Effector CD8-positive, alpha-beta T cell (primary cell): ENCODE data around the gene KITLG.
"Not testable (repeated sequence)": the region's sequence is repeated elsewhere in the genome, so short reads cannot be mapped to it uniquely, and the experiment has no call there.

Source experiments
- DNase-seq: peaks from one replicate; lab custom pipeline; 2025; lab: John Stamatoyannopoulos, UW

Gene KITLG

DNA sequence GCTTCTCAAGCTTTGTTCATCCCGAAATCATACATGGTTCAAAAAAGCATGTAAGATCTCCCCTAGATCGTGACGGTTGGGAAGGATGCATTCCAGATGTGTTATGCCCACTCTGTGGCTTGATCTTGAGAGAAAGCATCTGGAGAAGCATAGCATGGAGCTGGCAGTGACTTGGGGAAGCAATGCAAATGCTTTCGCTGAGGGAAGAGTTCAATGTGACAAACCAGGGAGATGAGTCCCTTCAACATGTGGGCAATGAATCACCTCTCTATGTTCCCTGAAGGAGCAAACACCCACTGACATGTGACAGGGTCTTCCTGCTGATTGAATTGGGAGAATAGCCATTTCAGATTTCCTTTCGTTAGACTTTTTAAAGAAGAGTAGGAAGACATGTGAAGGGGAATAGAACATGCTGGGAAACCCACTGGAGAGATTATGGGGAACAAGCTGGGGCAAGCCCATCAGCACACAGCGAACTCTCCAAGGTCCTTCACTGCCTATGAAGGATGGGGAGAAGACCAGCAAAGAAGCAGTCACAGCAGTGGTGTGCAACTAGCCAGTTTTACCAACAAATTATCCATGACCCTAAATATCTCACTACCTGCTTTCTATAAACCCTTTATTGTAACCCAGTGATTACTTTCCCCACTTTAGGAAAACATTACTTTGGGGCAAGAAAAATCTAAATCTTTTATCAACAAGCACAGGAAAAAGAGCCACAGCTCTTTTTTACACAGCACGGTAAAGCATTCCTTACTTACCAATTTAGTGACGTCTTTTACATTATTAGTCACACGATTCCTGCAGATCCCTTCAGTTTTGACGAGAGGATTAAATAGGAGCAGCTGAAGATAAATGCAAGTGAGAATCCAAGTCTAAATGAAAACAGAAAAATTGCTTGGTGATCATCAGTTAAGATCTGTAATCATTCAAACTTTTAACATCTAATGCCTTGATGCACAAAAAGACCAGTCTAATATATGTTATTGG lies 35.0 kb downstream of the KITLG start:
- no peak for DNase-seq

- DNase-seq = no peak
Observed at GRCh38 chr12:88539893-88540292, 40.4 kb downstream of the KITLG start.

DNA sequence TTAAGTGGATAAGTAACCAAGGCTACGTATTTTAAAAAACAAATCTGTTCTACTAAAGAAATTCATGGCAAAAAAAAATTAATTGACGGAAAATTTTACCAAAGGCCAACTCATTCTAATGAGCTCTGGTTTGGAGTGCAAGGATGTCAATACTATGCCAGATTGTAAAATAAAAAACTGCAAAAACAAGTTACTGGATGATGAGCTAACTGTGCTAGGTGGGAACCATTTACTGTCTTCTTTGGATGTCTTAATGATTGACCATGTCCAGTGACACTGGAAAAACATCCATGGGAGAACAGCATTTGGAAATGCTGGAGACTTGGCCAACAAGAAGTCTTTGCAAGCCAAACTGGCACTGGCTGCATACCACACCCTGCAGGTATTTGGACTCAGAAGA lies 41.6 kb downstream of the KITLG start:
- no peak for DNase-seq

- DNase-seq = no peak
Observed at GRCh38 chr12:88538250-88538649, 42.0 kb downstream of the KITLG start.

GRCh38 chr12:88530868-88531267 lies 49.4 kb downstream of the KITLG start:
- no peak for DNase-seq

DNA sequence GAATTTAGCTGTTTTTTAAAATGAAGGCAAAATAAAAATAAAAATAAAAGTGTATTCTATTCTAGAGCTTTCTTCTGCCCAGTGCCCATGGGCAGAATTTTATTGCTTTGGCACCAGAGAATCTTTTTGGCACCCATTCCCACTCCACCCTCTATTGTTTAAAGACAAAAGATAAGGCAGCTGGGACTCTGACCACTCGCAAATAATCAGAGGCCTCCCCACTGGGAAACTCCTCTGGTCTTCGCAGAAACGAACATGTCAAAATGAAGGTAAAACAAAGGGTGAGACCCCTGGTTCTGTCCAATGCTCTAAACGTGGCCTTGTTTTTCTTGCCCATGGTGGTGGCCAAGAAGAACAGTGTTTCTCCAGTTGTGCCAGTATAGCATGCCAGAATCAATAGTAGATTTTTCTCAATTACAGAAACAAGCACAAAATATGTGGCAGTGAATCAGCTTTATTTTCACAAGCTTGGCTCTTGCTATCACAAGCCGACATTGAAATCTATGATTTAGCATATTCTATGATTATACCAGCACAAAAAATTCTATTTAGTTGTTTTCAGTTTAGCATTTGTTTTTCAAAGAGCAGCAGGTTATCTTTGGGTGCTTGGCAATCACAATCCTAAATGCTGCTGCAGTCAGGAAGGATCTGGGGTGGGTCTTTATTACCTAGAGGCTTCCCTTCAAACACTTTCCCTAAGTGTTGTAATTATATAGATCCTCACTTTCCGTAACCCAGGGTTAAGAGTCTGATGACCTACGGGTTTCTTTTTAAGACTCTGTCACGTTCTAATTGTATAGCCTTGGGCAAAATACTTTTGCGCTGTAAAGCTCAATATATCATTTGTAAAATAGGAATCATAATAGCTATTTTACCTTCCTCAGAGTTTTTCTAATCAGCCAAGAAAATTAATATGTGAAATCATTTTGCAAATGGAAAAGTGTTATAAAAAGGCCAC lies 50.5 kb downstream of the KITLG start:
- DNase-seq = no peak

DNA sequence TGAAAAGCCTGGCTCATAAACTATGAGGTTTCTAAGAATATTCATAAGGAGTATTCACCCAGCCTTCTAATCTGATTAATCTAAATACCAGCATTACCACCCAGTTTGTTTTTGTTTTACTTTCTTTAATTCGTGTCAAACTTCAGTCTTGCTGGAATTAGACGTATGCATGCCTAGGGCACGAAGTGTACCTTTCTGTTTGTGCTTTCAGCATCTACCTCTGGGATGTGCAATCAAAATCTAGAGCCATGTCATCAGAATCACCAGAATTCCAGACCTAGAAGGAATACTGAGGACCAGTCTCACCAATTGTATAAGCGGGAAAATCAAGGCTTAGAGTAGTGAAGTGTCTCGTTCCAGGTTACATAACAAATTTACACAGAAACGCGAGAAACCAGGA lies 57.3 kb downstream of the KITLG start:
- no peak for DNase-seq

DNA sequence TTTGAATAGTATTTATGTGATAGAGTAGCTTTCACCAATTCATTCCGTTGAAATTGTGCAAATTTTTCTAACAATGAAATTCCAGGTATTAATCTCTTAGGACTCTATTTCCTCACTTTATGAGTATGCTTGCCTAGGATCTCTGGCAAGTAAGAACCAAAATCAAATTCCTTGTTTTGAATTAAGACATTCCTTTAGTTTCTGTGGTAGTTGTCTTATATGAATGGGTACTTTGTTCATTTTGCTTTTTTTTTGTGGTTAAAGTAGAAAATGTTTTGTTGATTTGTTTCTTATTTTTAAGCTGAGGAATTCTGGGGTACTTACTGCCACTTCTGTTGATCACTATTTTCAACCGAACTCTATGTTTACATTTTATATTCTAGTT lies 59.8 kb downstream of the KITLG start:
- no peak for DNase-seq

DNA sequence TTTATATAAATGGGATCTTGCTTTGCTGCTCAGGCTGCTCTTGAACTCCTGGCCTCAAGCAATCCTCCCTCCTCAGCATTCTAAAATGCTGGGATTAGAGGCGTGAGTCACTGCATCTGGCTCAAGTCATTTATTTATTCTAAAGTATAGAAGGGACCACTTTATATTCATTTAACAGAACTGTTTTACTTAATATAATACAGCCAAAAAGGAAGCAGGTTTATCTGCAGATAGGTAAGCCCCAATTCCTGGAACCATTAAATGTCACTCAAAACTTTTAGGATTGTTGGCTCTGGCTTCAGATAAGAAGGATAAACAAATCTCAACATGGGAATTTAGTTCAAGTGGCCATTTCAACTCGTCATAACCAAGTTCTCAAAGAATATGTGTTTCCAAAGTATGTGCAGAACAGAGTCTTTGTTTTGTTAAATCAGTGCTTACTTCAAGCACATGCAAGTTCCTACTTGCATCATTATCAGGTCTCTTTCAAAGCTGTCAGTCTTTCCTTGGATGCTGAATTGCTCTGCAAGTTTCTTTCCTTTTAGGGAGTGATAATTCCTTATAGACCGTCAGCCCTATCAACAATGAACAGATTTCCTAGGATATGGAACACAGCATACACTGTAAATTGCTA lies 60.4 kb downstream of the KITLG start:
- DNase-seq = no peak

DNA sequence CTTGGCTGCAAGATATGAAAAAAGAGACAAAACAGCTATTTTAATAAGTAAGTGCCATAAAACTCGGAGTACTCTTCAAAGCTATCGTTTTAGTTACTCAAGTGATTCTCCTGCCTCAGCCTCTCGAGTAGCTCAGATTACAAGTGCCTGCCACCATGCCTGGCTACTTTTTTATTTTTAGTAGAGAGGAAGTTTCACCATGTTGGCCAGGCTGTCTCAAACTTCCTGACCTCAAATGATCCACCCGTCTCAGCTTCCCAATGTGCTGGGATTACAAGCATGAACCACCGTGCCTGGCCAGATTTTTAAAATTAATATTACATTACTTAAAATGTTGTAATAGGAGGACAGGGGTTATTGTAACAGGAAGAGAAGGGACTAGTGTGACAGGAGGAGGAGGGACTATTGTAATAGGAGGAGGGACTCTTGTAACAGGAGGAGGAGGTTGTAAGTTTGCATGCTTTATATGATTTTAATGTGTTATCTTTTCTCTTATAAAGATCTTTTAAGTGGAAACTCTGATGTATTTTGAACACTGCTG lies 61.3 kb downstream of the KITLG start:
- no peak for DNase-seq

- DNase-seq = no peak
Observed at GRCh38 chr12:88516811-88517210, 63.5 kb downstream of the KITLG start.

- DNase-seq = no peak
Observed at GRCh38 chr12:88510843-88511242, 69.4 kb downstream of the KITLG start.

DNA sequence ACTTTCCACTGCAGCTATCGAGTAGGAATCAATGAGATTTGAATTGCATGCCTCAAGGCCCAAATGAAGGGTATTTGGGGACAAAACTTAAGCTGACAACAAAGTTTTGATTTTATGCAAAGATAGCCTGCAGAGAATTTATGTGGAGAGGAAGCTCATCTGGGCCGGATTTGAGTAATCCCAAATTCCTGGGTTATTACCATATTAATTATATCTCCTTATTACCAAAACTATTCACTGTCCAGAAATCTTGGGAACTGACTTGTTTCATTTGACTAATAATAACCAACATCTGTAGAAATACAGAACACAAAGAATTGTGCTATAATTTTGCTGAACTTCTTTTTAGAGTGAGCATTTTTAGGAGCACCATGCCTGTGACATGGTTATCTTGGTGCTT lies 70.4 kb downstream of the KITLG start:
- DNase-seq = no peak

DNA sequence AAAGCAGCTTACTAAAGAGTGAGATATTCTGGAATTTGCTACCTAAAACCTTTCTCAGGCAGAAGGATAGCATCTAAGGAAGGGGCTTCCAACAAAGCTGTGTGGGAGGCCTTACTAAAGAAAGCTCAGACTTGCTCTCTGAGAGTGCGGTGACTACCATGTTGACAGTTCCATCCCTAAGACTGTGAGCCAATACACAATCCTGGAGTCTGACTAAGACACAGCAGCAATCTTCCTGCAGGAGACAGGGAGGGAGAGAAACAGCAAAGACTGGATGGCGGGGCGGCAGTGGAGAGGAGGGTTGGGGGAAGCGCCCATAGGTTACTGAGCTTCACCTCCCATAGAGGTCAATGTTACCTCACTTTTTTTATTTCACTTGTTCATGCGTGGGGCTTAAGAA lies 70.9 kb downstream of the KITLG start:
- no peak for DNase-seq

DNA sequence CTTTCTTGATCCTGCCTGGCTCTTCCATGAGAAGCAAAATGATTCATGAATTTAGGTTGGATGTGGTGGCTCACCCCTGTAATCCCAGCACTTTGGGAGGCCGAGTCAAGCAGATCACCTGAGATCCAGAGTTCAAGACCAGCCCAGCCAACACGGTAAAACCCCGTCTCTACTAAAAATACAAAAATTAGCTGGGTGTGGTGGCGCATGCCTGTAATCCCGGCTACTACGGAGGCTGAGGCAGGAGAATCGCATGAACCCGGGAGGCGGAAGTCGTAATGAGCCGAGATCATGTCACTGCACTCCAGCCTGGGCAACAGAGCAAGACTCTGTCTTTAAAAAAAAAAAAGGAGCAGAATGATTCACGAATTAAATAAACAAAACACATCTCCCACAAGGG lies 72.4 kb downstream of the KITLG start:
- DNase-seq = not testable (repeated sequence)

DNA sequence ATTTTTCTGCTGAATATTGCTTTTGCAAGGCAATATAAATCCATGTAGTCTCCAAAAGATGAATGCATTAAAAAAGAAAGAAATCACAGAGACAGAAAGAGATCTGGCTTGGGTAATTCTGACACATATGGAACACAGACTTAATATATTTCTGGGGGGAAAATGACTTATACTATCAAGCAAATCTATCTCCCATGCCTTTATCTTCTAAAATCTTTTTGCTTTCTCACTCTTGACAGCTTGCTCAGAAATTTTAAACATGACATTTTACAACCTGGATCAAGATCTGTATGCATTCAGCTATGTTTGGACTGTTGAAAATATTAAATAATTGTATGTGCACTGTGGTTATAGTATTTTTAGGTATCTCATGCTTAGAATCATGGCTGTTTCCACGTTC lies 73.0 kb downstream of the KITLG start:
- no peak for DNase-seq

DNA sequence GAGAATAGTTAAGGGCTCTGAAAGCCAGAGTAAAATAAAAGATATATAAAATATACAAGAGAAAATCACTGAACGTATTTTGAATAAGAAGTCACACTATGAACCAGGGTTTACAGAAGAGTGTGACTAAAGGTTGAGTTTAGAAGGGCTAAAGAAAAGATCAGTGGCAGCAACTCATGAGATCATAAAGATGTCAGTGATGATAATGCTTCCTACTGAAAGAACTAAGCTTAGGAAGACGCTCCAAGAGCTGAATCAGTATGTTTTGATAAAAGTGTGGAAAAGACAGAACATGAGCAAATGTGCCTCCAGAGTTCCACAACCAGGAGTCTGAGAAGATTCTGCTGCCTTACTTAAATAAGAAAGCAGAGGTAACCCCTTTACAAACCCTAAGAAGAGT lies 74.6 kb downstream of the KITLG start:
- DNase-seq = no peak

- DNase-seq = no peak
Observed at GRCh38 chr12:88503281-88503703, 77.0 kb downstream of the KITLG start.

DNA sequence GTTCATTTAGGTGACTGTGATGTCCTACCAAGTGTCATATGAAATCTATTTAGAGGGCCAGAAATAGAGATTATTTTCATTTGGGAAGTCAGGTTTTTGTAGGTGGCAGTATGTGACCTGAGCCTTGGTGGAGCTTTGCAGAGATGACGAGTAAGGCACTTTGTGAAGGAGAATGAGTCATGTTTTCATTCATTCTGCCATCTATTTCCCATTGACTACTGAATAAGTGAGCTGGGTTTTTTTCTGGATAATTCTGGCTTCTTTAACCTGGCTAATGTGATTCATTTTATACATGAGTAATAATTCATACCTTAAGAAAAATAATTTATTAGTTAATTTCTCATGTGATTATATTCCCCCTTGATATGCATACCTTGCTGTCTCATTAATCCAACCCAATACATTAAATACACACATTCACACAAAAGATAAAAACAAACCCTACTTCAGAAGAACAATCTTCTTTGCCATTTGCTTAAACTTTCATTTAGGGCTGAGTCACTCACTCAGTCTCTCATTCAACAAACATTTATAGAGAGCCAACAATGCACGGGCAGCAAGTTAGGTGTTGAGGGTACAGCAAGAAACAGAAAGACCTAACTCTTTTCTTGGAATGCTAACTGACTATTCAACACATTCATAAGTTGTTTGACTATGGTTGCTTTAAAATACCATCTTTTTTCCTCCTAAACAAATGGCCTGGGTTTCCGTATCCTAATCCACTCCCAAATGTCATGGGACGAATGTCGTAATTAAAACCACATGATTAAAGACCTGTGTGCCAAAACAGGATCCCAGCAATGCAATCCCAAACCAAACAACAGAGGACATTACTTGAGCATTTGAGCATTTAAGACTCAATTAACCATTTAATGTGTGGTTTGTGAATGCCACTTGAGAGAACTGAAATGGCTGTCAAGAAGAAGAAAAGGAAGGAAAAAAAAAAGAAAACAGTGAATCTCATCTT lies 78.0 kb downstream of the KITLG start:
- DNase-seq = no peak

- no peak for DNase-seq
Observed at GRCh38 chr12:88496891-88497371, 83.3 kb downstream of the KITLG start.

GRCh38 chr12:88496429-88496828 lies 83.8 kb downstream of the KITLG start:
- no peak for DNase-seq
